Progenitor cell of endocrine pancreas (in vitro differentiated cells): ENCODE results near the gene RBM19. TPM values are rescaled to one million over a fixed set of nuclear protein-coding genes. Genes with fewer than 3 reads are reported as not detected.

Source experiments
- DNase-seq: peaks from one replicate; pipeline ENCODE4 v3.0.0; 2021; ENCODE audit warnings: low spot score; ENCODE audit not compliant: unreplicated experiment
- H3K27ac Mint-ChIP-seq: 2 replicates; pipeline ENCODE4 v1.8.0; 2021; ENCODE audit warnings: mild to moderate bottlenecking, moderate library complexity, mixed read lengths
- H3K27me3 Mint-ChIP-seq: 2 replicates; pipeline ENCODE4 v1.8.0; 2021; ENCODE audit warnings: mixed read lengths
- H3K36me3 Mint-ChIP-seq: 2 replicates; pipeline ENCODE4 v1.8.0; 2022; ENCODE audit warnings: mixed read lengths; ENCODE audit not compliant: insufficient read depth
- H3K4me1 Mint-ChIP-seq: 2 replicates; pipeline ENCODE4 v1.8.0; 2021; ENCODE audit warnings: low read depth, mixed read lengths
- H3K4me3 Mint-ChIP-seq: 2 replicates; pipeline ENCODE4 v1.8.0; 2021; ENCODE audit warnings: low read depth, mild to moderate bottlenecking, moderate library complexity, mixed read lengths
- H3K9me3 Mint-ChIP-seq: 2 replicates; pipeline ENCODE4 v1.8.0; 2021; ENCODE audit warnings: low read depth, mixed read lengths
- CTCF ChIP-seq: fragments of 200-600 bp; sonication (generic); IDR thresholded peaks from one replicate; pipeline ENCODE4 v1.5.0; 2021; ENCODE audit warnings: antibody characterized with exemption, mild to moderate bottlenecking; ENCODE audit not compliant: unreplicated experiment
- total RNA-seq: library from RNA; stranded (reverse); gene quantifications from 2 replicates; pipeline ENCODE4 v1.2.1, GENCODE V29; 2021

The RBM19 gene
- total RNA-seq, 1 donor from 2014 or later: 39.4 TPM

- Mint-ChIP-seq H3K4me1 (peaks cover 1% of the 10 kb centered on the region), H3K36me3 (no peaks in the 10 kb centered on the region), H3K27me3 (peaks cover 35% of the 10 kb centered on the region), H3K27ac (no peak overlapping the region), H3K9me3 (no peaks in the 10 kb centered on the region), H3K4me3 (no peak overlapping the region)
- TF ChIP-seq CTCF: no peak
- no peak for DNase-seq
Measured at GRCh38 chr12:113990250-113991223, 24.4 kb upstream of the RBM19 start.

DNA sequence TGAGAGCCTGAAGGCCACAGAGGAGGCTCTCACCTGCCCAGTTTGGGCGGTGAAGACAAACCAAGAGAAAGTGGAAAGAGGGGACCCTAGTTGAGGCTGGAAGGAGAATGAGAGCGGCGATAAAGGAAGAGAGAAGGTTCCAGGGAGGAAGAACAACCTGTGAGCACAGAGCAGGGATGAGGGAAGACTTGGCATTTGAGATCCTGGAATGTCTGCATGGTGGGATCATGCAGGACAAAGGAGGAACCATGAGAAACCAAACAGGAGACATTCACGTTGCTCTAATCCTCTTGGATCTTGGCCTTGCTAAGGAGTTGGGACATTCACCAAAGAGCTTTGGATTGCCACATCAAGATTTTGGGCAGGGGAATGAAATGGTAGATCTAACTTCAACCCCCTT lies 22.9 kb upstream of the RBM19 start:
- peaks cover 29% of the 10 kb centered on the region for H3K27me3 Mint-ChIP-seq

GRCh38 chr12:113988064-113988451 lies 21.9 kb upstream of the RBM19 start:
- Mint-ChIP-seq H3K36me3 (no peaks in the 10 kb centered on the region), H3K4me1 (peaks cover 1% of the 10 kb centered on the region), H3K27ac (no peak overlapping the region), H3K9me3 (no peaks in the 10 kb centered on the region), H3K4me3 (no peak overlapping the region), H3K27me3 (peaks cover 30% of the 10 kb centered on the region)
- no peak for TF ChIP-seq CTCF
- no peak for DNase-seq

More for the DNA sequence above, 22.9 kb upstream of the RBM19 start:
- H3K9me3 Mint-ChIP-seq: no peaks in the 10 kb centered on the region
- H3K36me3 Mint-ChIP-seq: no peaks in the 10 kb centered on the region
- no peak overlapping the region for H3K4me3 Mint-ChIP-seq
- DNase-seq: no peak
- H3K4me1 Mint-ChIP-seq: peaks cover 1% of the 10 kb centered on the region
- no peak for TF ChIP-seq CTCF
- H3K27ac Mint-ChIP-seq: no peak overlapping the region

GRCh38 chr12:113987261-113988063 lies 21.3 kb upstream of the RBM19 start:
- Mint-ChIP-seq H3K4me1 (peaks cover 1% of the 10 kb centered on the region), H3K4me3 (no peak overlapping the region), H3K27me3 (peaks cover 25% of the 10 kb centered on the region), H3K27ac (no peak overlapping the region), H3K9me3 (no peaks in the 10 kb centered on the region), H3K36me3 (no peaks in the 10 kb centered on the region)
- DNase-seq: no peak
- TF ChIP-seq CTCF: no peak

- no peaks in the 10 kb centered on the region for H3K9me3 Mint-ChIP-seq
Measured at GRCh38 chr12:113984464-113984863, 18.3 kb upstream of the RBM19 start.

More at GRCh38 chr12:113984464-113984863, 18.3 kb upstream of the RBM19 start:
- H3K27me3 Mint-ChIP-seq: peaks cover 18% of the 10 kb centered on the region
- H3K27ac Mint-ChIP-seq: no peak overlapping the region
- no peak for DNase-seq
- peaks cover 1% of the 10 kb centered on the region for H3K4me1 Mint-ChIP-seq
- H3K36me3 Mint-ChIP-seq: no peaks in the 10 kb centered on the region
- no peak overlapping the region for H3K4me3 Mint-ChIP-seq
- TF ChIP-seq CTCF: no peak
